ENCODE results near the gene DNMT3A. TPM values are rescaled to one million over a fixed set of nuclear protein-coding genes. Genes with fewer than 3 reads are reported as not detected.

DNMT3A gene
- total and polyA plus RNA-seq, 2 donors (not counting 3 experiments of a cell fraction or from before 2014, with no cell fraction given), result 23.3 to 71.7 TPM

DNA sequence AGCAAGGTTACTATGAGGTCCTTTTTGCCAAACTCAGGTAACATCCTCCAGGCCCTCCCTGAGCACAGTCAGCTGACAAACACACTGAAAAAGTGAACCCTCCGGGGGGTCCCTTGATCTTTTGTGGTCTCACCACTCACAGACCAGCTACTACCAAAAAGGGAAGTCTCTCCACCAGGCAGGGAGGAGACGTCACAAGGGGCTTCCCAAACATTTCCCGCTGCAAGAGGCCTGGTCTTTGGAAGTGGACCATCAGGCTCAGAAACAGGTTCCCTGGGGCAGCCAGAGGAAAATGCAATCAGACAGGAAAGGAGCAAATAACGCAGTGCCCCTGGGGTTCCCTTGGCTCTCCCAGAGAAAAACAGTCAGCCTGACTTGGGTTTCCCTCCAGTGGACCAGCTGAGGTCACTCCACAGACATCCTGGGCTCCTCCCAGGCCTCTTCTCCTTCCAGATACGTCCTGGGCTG is 134.6 kb downstream of the DNMT3A start:
- dilution Hi-C loops (cut with MboI; ENCODE audit: extremely low pct_ligation_motif_present, low sequenced_read_pairs), result no loop called here
- ChIA-PET POLR2A (no interaction called here), CTCF (interaction anchor here (0.9 to 2.0 kb wide), 3 partner anchors 10 to 21 kb away, joined by 3 to 11 read pairs (median 5); no protein-coding TSS in a partner anchor)
- Histone ChIP-seq H3K9ac (replicated peaks; ENCODE audit: extremely low read depth, insufficient read depth, low read length) (no peak overlapping the region), H3K79me2 (ENCODE audit: control insufficient read depth, insufficient read depth, low read length) (no peaks in the 10 kb centered on the region), H3K27ac (ENCODE audit: insufficient read depth, low read depth, low read length) (no peak overlapping the region), H3K27me3 (ENCODE audit: control insufficient read depth in 2 of 2, insufficient read depth in 2 of 2, low read length in 2 of 2) (no peaks in the 10 kb centered on the region), H4K20me1 (replicated peaks; ENCODE audit: control insufficient read depth, extremely low read depth, insufficient read depth, low read length) (no peaks in the 10 kb centered on the region), H3K9me3 (replicated peaks; ENCODE audit: control insufficient read depth, insufficient read depth, low read length) (no peaks in the 10 kb centered on the region), H3K9me1 (replicated peaks; ENCODE audit: control insufficient read depth, extremely low read depth, insufficient read depth, low read length) (no peaks in the 10 kb centered on the region), H3K4me3 (replicated peaks in 1 of 3; ENCODE audit: insufficient read depth in 1 of 3, low read depth in 1 of 3, low read length in 3 of 3) (no peak overlapping the region), H3K36me3 (ENCODE audit: control insufficient read depth in 2 of 2, extremely low read depth in 1 of 2, insufficient read depth in 2 of 2, low read length in 2 of 2) (no peaks in the 10 kb centered on the region), H3K4me2 (ENCODE audit: insufficient read depth, low read length) (no peak overlapping the region), H2AFZ (ENCODE audit: low read depth, low read length) (no peak overlapping the region), H3K4me1 (ENCODE audit: control insufficient read depth, extremely low read depth, insufficient read depth, low read length) (no peaks in the 10 kb centered on the region)
- intact Hi-C loops (cut with micrococcal nuclease), result no loop called here
- TF ChIP-seq JUN (IDR thresholded peaks at IDR 0.05; ENCODE audit: borderline replicate concordance, insufficient read depth, insufficient read length, low read depth) (no peak), FOS (IDR thresholded peaks at IDR 0.05; ENCODE audit: borderline replicate concordance, insufficient read depth, low read length) (no peak), EZH2 (IDR thresholded peaks at IDR 0.05; ENCODE audit: borderline replicate concordance, low read depth, low read length, severe bottlenecking) (no peak), POLR2A (IDR thresholded peaks at IDR 0.05; ENCODE audit: low read depth, low read length) (no peak), GATA2 (IDR thresholded peaks at IDR 0.05; ENCODE audit: insufficient read depth, insufficient read length, low read depth, low read length) (no peak), POLR2AphosphoS5 (IDR thresholded peaks at IDR 0.05; ENCODE audit: insufficient read depth, low read depth, low read length) (no peak), MYC (IDR thresholded peaks at IDR 0.05; ENCODE audit: low read depth, low read length) (no peak)
- TF ChIP-seq, protein P1, sequence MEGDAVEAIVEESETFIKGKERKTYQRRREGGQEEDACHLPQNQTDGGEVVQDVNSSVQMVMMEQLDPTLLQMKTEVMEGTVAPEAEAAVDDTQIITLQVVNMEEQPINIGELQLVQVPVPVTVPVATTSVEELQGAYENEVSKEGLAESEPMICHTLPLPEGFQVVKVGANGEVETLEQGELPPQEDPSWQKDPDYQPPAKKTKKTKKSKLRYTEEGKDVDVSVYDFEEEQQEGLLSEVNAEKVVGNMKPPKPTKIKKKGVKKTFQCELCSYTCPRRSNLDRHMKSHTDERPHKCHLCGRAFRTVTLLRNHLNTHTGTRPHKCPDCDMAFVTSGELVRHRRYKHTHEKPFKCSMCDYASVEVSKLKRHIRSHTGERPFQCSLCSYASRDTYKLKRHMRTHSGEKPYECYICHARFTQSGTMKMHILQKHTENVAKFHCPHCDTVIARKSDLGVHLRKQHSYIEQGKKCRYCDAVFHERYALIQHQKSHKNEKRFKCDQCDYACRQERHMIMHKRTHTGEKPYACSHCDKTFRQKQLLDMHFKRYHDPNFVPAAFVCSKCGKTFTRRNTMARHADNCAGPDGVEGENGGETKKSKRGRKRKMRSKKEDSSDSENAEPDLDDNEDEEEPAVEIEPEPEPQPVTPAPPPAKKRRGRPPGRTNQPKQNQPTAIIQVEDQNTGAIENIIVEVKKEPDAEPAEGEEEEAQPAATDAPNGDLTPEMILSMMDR (IDR thresholded peaks at IDR 0.05; ENCODE audit: extremely low read depth in 1 of 2, insufficient read depth in 1 of 2, low read depth in 1 of 2, low read length in 2 of 2), result no peak
- TF ChIP-seq, protein P2, sequence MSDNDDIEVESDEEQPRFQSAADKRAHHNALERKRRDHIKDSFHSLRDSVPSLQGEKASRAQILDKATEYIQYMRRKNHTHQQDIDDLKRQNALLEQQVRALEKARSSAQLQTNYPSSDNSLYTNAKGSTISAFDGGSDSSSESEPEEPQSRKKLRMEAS (IDR thresholded peaks at IDR 0.05; ENCODE audit: insufficient read depth, insufficient read length), result no peak
- FAIRE-seq (no peak), DNase-seq (ENCODE audit: low read depth, low spot score) (no peak)
- no TSS peak for BruUV-seq (replicated peaks)
